GM23338 (cell line): Measurements from ENCODE around the gene ELOVL6. TPM values are rescaled to one million over a fixed set of nuclear protein-coding genes. Genes with fewer than 3 reads are reported as not detected.
A peak's percentile ranks its signal among the peaks of the same experiment; 100 is the strongest.

Experiments used
- ATAC-seq: fragments of 200-7000 bp; cut with Tn5 transposase; 3 replicates; pipeline ENCODE4 v1.9.1; 2020
- DNase-seq: peaks from one replicate; pipeline ENCODE4 v3.0.0-alpha.2; 2015; ENCODE audit warnings: low spot score
- H2AFZ ChIP-seq: fragments of 200-600 bp; sonication (generic); 2 replicates; pipeline ENCODE4 v1.8.0; 2016; ENCODE audit warnings: antibody characterized with exemption, mild to moderate bottlenecking, moderate library complexity
- H3F3A ChIP-seq: fragments of 200-600 bp; sonication (generic); replicated peaks from 2 replicates; pipeline ENCODE4 v1.8.0; 2017; ENCODE audit warnings: antibody characterized with exemption, mixed run types, low read depth
- H3K27ac ChIP-seq: fragments of 200-600 bp; sonication (generic); 2 replicates; pipeline ENCODE4 v1.6.1; 2016; ENCODE audit warnings: low read depth
- H3K27me3 ChIP-seq: fragments of 200-600 bp; sonication (generic); 2 replicates; pipeline ENCODE4 v1.8.0; 2016; ENCODE audit warnings: mild to moderate bottlenecking, mixed run types, moderate library complexity; ENCODE audit not compliant: insufficient read depth
- H3K36me3 ChIP-seq: fragments of 200-600 bp; sonication (generic); 2 replicates; pipeline ENCODE4 v1.8.0; 2016; ENCODE audit warnings: mild to moderate bottlenecking; ENCODE audit not compliant: insufficient read depth
- H3K4me1 ChIP-seq: fragments of 200-600 bp; sonication (generic); 2 replicates; pipeline ENCODE4 v1.8.0; 2016; ENCODE audit warnings: mild to moderate bottlenecking, moderate library complexity; ENCODE audit not compliant: insufficient read depth
- H3K4me2 ChIP-seq: fragments of 200-600 bp; sonication (generic); 2 replicates; pipeline ENCODE4 v1.7.1; 2017; ENCODE audit warnings: mixed run types
- H3K4me3 ChIP-seq: fragments of 200-600 bp; sonication (generic); 2 replicates; pipeline ENCODE4 v1.6.1; 2016; ENCODE audit warnings: mixed run types
- H3K79me2 ChIP-seq: fragments of 200-600 bp; sonication (generic); replicated peaks from 2 replicates; pipeline ENCODE4 v1.8.0; 2017; ENCODE audit warnings: mild to moderate bottlenecking; ENCODE audit not compliant: insufficient read depth
- H3K9me2 ChIP-seq: fragments of 200-600 bp; sonication (generic); 2 replicates; pipeline ENCODE4 v1.8.0; 2017; ENCODE audit not compliant: insufficient read depth
- H4K20me1 ChIP-seq: fragments of 200-600 bp; sonication (generic); replicated peaks from 2 replicates; pipeline ENCODE4 v1.8.0; 2017; ENCODE audit warnings: mild to moderate bottlenecking; ENCODE audit not compliant: insufficient read depth
- H3K27ac Mint-ChIP-seq: 2 replicates; pipeline ENCODE4 v1.8.0; 2020; ENCODE audit warnings: inconsistent platforms, mild to moderate bottlenecking, moderate library complexity, mixed read lengths
- H3K27me3 Mint-ChIP-seq: 3 replicates; pipeline ENCODE4 v1.8.0; 2022; ENCODE audit warnings: low read depth, mild to moderate bottlenecking, moderate library complexity, mixed read lengths, inconsistent platforms; ENCODE audit not compliant: insufficient read depth, poor library complexity
- H3K36me3 Mint-ChIP-seq: 3 replicates; pipeline ENCODE4 v1.8.0; 2021; ENCODE audit warnings: low read depth, mild to moderate bottlenecking, inconsistent platforms, moderate library complexity, mixed read lengths
- H3K4me1 Mint-ChIP-seq: 3 replicates; pipeline ENCODE4 v1.8.0; 2020; ENCODE audit warnings: mild to moderate bottlenecking, inconsistent platforms, mixed read lengths
- H3K4me3 Mint-ChIP-seq: 3 replicates; pipeline ENCODE4 v1.8.0; 2021; ENCODE audit warnings: moderate library complexity, mild to moderate bottlenecking, inconsistent platforms, mixed read lengths
- H3K9me3 Mint-ChIP-seq: 3 replicates; pipeline ENCODE4 v1.8.0; 2020; ENCODE audit warnings: moderate library complexity, mild to moderate bottlenecking, inconsistent platforms, mixed read lengths
- CREB1 ChIP-seq: fragments of 250-450 bp; sonication (Bioruptor Pico); IDR thresholded peaks from 2 replicates; pipeline ENCODE4 v1.5.0; 2020; ENCODE audit warnings: low read depth, mild to moderate bottlenecking, moderate library complexity
- EZH2 ChIP-seq: fragments of 200-600 bp; sonication (generic); IDR thresholded peaks from one replicate; pipeline ENCODE4 v1.8.0; 2017; ENCODE audit warnings: antibody characterized with exemption, mild to moderate bottlenecking, low read depth; ENCODE audit not compliant: unreplicated experiment
- EZH2phosphoT487 ChIP-seq: fragments of 200-600 bp; sonication (generic); IDR thresholded peaks from one replicate; pipeline ENCODE4 v1.8.1; 2018; ENCODE audit warnings: antibody characterized with exemption; ENCODE audit not compliant: unreplicated experiment
- JUNB ChIP-seq: IDR thresholded peaks from one replicate; pipeline ENCODE4 v1.6.1; 2016; ENCODE audit warnings: antibody characterized with exemption; ENCODE audit not compliant: unreplicated experiment
- NANOG ChIP-seq: IDR thresholded peaks from 2 replicates; pipeline ENCODE4 v1.6.1; 2016; ENCODE audit warnings: antibody characterized with exemption, borderline replicate concordance
- POLR2AphosphoS5 ChIP-seq: IDR thresholded peaks from 2 replicates; pipeline ENCODE4 v1.6.1; 2016; ENCODE audit warnings: antibody characterized with exemption, low read depth
- STAT1 ChIP-seq: IDR thresholded peaks from one replicate; pipeline ENCODE4 v1.6.1; 2016; ENCODE audit warnings: antibody characterized with exemption; ENCODE audit not compliant: unreplicated experiment
- ZNF114 ChIP-seq: fragments of 250-450 bp; sonication (Bioruptor Pico); IDR thresholded peaks from 2 replicates; pipeline ENCODE4 v1.5.0; 2020; ENCODE audit warnings: mild to moderate bottlenecking, moderate library complexity
- ZNF331 ChIP-seq: fragments of 250-450 bp; sonication (Bioruptor Pico); IDR thresholded peaks from 2 replicates; pipeline ENCODE4 v1.5.0; 2020; ENCODE audit warnings: low read depth, mild to moderate bottlenecking, moderate library complexity
- polyA plus RNA-seq: library from polyadenylated mRNA; unstranded; fragments of >200 nt; fragmentation: Nextera tagmentation; extraction: Ambion mirVana; gene quantifications from 2 replicates; pipeline ENCODE4 v1.2.1, GENCODE V29; 2016
- total RNA-seq: library from RNA; depleted of rRNA; stranded (reverse); fragments of >200 nt; shearing (Covaris generic); gene quantifications from 2 replicates; pipeline ENCODE4 v1.2.3, GENCODE V29; 2014
- TF ChIP-seq, protein P1 (sequence below): IDR thresholded peaks from 2 replicates; pipeline ENCODE4 v1.6.1; 2016; ENCODE audit warnings: antibody characterized with exemption
- TF ChIP-seq, protein P2 (sequence below), 2 experiments: fragments of 200-600 bp in 1 of 2; sonication (generic) in 1 of 2; conservative IDR thresholded peaks; 2 replicates each; pipeline versions ENCODE4 v1.5.1 to v1.6.1; 2016 to 2017; ENCODE audit warnings: antibody characterized with exemption in 2 of 2, low read depth in 2 of 2, mild to moderate bottlenecking in 2 of 2, moderate library complexity in 1 of 2
- TF ChIP-seq, protein P3 (sequence below): IDR thresholded peaks from one replicate; pipeline ENCODE4 v1.6.1; 2018; ENCODE audit warnings: antibody characterized with exemption; ENCODE audit not compliant: unreplicated experiment
- TF ChIP-seq, protein P4 (sequence below): fragments of 250-450 bp; sonication (Bioruptor Pico); IDR thresholded peaks from 2 replicates; pipeline ENCODE4 v1.5.0; 2020; ENCODE audit warnings: mild to moderate bottlenecking, moderate library complexity

The ELOVL6 gene
- total and polyA plus RNA-seq, 2 experiments from 2014 or later = 82.7 to 89.5 TPM

DNA sequence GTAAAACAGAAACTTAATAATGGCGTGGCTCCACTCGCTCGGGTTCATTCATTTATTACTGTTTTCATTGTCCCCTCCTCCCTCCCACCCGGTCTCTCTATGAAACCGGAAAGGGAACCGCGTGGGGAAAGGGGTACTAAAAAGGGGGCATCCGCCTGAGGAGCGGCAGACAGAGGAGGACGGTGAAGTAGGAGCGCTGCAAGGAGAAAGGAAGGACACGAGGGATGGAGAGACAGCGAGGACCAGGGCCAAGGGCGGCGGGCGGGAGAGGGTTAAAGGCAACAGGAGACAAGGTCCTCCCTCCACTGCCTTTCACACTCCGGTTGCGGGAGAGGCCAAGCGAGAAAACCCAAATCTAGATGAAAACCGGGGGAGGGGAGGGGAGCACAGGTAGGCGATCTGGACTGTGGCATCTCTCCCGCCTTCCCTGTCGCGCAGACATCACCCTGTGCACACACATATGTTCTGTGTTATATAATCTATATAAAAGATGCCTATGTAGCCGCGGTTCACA is 829 bp downstream of the ELOVL6 start:
- peaks cover 42% of the 10 kb centered on the region for H3K4me1 Mint-ChIP-seq
- Histone ChIP-seq H3K27me3 (no peaks in the 10 kb centered on the region), H3F3A (0 out of 2 replicates have a peak, but pooled peaks cover 16% of the 10 kb centered on the region), H3K4me1 (peaks cover 46% of the 10 kb centered on the region), H3K79me2 (peaks cover 54% of the 10 kb centered on the region), H2AFZ (peak overlapping the region; percentile 35; the same call in 1 of the 2 replicates), H3K9me2 (no peaks in the 10 kb centered on the region), H3K27ac (peak overlapping the region; percentile 97), H4K20me1 (no peaks in the 10 kb centered on the region), H3K36me3 (no peaks in the 10 kb centered on the region), H3K4me3 (peak overlapping the region; percentile 96), H3K4me2 (peak overlapping the region; percentile 88)
- H3K27me3 Mint-ChIP-seq = peaks cover 12% of the 10 kb centered on the region
- TF ChIP-seq EZH2phosphoT487 (no peak), POLR2AphosphoS5 (peak; percentile 58), CREB1 (no peak), EZH2 (no peak), JUNB (no peak), ZNF331 (CRISPR knock-in tag) (no peak), NANOG (no peak), ZNF114 (CRISPR knock-in tag) (no peak), STAT1 (no peak)
- TF ChIP-seq, protein P1, sequence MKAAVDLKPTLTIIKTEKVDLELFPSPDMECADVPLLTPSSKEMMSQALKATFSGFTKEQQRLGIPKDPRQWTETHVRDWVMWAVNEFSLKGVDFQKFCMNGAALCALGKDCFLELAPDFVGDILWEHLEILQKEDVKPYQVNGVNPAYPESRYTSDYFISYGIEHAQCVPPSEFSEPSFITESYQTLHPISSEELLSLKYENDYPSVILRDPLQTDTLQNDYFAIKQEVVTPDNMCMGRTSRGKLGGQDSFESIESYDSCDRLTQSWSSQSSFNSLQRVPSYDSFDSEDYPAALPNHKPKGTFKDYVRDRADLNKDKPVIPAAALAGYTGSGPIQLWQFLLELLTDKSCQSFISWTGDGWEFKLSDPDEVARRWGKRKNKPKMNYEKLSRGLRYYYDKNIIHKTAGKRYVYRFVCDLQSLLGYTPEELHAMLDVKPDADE = peak; percentile 37; the same call in 1 of the 2 replicates
- TF ChIP-seq, protein P2, sequence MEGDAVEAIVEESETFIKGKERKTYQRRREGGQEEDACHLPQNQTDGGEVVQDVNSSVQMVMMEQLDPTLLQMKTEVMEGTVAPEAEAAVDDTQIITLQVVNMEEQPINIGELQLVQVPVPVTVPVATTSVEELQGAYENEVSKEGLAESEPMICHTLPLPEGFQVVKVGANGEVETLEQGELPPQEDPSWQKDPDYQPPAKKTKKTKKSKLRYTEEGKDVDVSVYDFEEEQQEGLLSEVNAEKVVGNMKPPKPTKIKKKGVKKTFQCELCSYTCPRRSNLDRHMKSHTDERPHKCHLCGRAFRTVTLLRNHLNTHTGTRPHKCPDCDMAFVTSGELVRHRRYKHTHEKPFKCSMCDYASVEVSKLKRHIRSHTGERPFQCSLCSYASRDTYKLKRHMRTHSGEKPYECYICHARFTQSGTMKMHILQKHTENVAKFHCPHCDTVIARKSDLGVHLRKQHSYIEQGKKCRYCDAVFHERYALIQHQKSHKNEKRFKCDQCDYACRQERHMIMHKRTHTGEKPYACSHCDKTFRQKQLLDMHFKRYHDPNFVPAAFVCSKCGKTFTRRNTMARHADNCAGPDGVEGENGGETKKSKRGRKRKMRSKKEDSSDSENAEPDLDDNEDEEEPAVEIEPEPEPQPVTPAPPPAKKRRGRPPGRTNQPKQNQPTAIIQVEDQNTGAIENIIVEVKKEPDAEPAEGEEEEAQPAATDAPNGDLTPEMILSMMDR (conservative IDR thresholded peaks at IDR 0.05; ENCODE audit: low read depth in 2 of 2) = no peak
- TF ChIP-seq, protein P3, sequence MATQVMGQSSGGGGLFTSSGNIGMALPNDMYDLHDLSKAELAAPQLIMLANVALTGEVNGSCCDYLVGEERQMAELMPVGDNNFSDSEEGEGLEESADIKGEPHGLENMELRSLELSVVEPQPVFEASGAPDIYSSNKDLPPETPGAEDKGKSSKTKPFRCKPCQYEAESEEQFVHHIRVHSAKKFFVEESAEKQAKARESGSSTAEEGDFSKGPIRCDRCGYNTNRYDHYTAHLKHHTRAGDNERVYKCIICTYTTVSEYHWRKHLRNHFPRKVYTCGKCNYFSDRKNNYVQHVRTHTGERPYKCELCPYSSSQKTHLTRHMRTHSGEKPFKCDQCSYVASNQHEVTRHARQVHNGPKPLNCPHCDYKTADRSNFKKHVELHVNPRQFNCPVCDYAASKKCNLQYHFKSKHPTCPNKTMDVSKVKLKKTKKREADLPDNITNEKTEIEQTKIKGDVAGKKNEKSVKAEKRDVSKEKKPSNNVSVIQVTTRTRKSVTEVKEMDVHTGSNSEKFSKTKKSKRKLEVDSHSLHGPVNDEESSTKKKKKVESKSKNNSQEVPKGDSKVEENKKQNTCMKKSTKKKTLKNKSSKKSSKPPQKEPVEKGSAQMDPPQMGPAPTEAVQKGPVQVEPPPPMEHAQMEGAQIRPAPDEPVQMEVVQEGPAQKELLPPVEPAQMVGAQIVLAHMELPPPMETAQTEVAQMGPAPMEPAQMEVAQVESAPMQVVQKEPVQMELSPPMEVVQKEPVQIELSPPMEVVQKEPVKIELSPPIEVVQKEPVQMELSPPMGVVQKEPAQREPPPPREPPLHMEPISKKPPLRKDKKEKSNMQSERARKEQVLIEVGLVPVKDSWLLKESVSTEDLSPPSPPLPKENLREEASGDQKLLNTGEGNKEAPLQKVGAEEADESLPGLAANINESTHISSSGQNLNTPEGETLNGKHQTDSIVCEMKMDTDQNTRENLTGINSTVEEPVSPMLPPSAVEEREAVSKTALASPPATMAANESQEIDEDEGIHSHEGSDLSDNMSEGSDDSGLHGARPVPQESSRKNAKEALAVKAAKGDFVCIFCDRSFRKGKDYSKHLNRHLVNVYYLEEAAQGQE = no peak
- TF ChIP-seq, protein P4, sequence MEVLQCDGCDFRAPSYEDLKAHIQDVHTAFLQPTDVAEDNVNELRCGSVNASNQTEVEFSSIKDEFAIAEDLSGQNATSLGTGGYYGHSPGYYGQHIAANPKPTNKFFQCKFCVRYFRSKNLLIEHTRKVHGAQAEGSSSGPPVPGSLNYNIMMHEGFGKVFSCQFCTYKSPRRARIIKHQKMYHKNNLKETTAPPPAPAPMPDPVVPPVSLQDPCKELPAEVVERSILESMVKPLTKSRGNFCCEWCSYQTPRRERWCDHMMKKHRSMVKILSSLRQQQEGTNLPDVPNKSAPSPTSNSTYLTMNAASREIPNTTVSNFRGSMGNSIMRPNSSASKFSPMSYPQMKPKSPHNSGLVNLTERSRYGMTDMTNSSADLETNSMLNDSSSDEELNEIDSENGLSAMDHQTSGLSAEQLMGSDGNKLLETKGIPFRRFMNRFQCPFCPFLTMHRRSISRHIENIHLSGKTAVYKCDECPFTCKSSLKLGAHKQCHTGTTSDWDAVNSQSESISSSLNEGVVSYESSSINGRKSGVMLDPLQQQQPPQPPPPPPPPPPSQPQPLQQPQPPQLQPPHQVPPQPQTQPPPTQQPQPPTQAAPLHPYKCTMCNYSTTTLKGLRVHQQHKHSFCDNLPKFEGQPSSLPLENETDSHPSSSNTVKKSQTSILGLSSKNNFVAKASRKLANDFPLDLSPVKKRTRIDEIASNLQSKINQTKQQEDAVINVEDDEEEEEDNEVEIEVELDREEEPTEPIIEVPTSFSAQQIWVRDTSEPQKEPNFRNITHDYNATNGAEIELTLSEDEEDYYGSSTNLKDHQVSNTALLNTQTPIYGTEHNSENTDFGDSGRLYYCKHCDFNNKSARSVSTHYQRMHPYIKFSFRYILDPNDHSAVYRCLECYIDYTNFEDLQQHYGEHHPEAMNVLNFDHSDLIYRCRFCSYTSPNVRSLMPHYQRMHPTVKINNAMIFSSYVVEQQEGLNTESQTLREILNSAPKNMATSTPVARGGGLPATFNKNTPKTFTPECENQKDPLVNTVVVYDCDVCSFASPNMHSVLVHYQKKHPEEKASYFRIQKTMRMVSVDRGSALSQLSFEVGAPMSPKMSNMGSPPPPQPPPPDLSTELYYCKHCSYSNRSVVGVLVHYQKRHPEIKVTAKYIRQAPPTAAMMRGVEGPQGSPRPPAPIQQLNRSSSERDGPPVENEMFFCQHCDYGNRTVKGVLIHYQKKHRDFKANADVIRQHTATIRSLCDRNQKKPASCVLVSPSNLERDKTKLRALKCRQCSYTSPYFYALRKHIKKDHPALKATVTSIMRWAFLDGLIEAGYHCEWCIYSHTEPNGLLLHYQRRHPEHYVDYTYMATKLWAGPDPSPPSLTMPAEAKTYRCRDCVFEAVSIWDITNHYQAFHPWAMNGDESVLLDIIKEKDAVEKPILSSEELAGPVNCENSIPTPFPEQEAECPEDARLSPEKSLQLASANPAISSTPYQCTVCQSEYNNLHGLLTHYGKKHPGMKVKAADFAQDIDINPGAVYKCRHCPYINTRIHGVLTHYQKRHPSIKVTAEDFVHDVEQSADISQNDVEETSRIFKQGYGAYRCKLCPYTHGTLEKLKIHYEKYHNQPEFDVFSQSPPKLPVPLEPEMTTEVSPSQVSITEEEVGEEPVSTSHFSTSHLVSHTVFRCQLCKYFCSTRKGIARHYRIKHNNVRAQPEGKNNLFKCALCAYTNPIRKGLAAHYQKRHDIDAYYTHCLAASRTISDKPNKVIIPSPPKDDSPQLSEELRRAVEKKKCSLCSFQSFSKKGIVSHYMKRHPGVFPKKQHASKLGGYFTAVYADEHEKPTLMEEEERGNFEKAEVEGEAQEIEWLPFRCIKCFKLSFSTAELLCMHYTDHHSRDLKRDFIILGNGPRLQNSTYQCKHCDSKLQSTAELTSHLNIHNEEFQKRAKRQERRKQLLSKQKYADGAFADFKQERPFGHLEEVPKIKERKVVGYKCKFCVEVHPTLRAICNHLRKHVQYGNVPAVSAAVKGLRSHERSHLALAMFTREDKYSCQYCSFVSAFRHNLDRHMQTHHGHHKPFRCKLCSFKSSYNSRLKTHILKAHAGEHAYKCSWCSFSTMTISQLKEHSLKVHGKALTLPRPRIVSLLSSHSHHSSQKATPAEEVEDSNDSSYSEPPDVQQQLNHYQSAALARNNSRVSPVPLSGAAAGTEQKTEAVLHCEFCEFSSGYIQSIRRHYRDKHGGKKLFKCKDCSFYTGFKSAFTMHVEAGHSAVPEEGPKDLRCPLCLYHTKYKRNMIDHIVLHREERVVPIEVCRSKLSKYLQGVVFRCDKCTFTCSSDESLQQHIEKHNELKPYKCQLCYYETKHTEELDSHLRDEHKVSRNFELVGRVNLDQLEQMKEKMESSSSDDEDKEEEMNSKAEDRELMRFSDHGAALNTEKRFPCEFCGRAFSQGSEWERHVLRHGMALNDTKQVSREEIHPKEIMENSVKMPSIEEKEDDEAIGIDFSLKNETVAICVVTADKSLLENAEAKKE (CRISPR knock-in tag) = no peak
- ATAC-seq (peak; percentile 6), DNase-seq (peak; percentile 56)
- peak overlapping the region; percentile 96 for H3K4me3 Mint-ChIP-seq
- H3K9me3 Mint-ChIP-seq = peaks cover 2% of the 10 kb centered on the region; the same call in 2 of the 3 replicates
- peak overlapping the region; percentile 97 for H3K27ac Mint-ChIP-seq
- peaks cover 29% of the 10 kb centered on the region for H3K36me3 Mint-ChIP-seq
